Measurements from ENCODE around the gene LY9. TPM values are rescaled to one million over a fixed set of nuclear protein-coding genes. Genes with fewer than 3 reads are reported as not detected.
"Not testable (repeated sequence)": the region's sequence is repeated elsewhere in the genome, so short reads cannot be mapped to it uniquely, and the experiment has no call there.

Gene LY9
- total and polyA plus RNA-seq, 8 donors, result 0.29 to 2.5 (median 0.50) TPM

- intact Hi-C loops (cut with DNase I), result no loop called here
- peaks cover 0 to 11% of the 10 kb centered on the region in 2 donors for H3K4me1 ChIP-seq
Observed at GRCh38 chr1:160778976-160779375, 17.0 kb upstream of the LY9 start.

GRCh38 chr1:160779626-160780397, 16.2 kb upstream of the LY9 start:
- intact Hi-C loops (cut with DNase I), result no loop called here
- H3K27me3 ChIP-seq, result no peaks in the 10 kb centered on the region
- no peaks in the 10 kb centered on the region for H3K9me3 ChIP-seq
- H3K27ac ChIP-seq, result no peak overlapping the region
- no peaks in the 10 kb centered on the region for H3K36me3 ChIP-seq
- no peak overlapping the region for H3K4me3 ChIP-seq
- ATAC-seq (no peak), DNase-seq (no peak)
- TF ChIP-seq CTCF (IDR thresholded peaks at IDR 0.05), result peak; percentile 21 to 30
- peaks cover 0 to 11% of the 10 kb centered on the region in 2 donors for H3K4me1 ChIP-seq

More at GRCh38 chr1:160778976-160779375, 17.0 kb upstream of the LY9 start:
- no peak for DNase-seq
- no peak for ATAC-seq
- Histone ChIP-seq H3K9me3 (no peaks in the 10 kb centered on the region), H3K36me3 (no peaks in the 10 kb centered on the region), H3K4me3 (no peak overlapping the region), H3K27me3 (no peaks in the 10 kb centered on the region), H3K27ac (no peak overlapping the region)
- TF ChIP-seq CTCF (IDR thresholded peaks at IDR 0.05), result no peak

GRCh38 chr1:160780398-160780755, 15.6 kb upstream of the LY9 start:
- DNase-seq, result peak in 1 of 4 donors; percentile 28
- intact Hi-C loops (cut with DNase I), result no loop called here
- no peak for TF ChIP-seq CTCF (IDR thresholded peaks at IDR 0.05)
- Histone ChIP-seq H3K27ac (no peak overlapping the region), H3K36me3 (no peaks in the 10 kb centered on the region), H3K4me1 (peaks cover 0 to 11% of the 10 kb centered on the region in 2 donors), H3K9me3 (no peaks in the 10 kb centered on the region), H3K27me3 (no peaks in the 10 kb centered on the region), H3K4me3 (no peak overlapping the region)
- peak; percentile 35 for ATAC-seq

- Histone ChIP-seq H3K9me3 (no peaks in the 10 kb centered on the region), H3K4me1 (peaks cover 0 to 11% of the 10 kb centered on the region in 2 donors), H3K27me3 (no peaks in the 10 kb centered on the region), H3K4me3 (no peak overlapping the region), H3K27ac (peak overlapping the region; percentile 55 to 65), H3K36me3 (no peaks in the 10 kb centered on the region)
- peak; percentile 88 for ATAC-seq
- DNase-seq, result peak in 3 of 4 donors; percentile 47 to 86 (median 53)
- no peak for TF ChIP-seq CTCF (IDR thresholded peaks at IDR 0.05)
- intact Hi-C loops (cut with DNase I), result no loop called here
Observed at GRCh38 chr1:160781186-160781766, 14.7 kb upstream of the LY9 start.

- H3K27me3 ChIP-seq, result no peaks in the 10 kb centered on the region
- no peak overlapping the region for H3K4me3 ChIP-seq
- no peak for TF ChIP-seq CTCF (IDR thresholded peaks at IDR 0.05)
- no peaks in the 10 kb centered on the region for H3K36me3 ChIP-seq
- peak overlapping the region; percentile 53 to 65 for H3K27ac ChIP-seq
- intact Hi-C loops (cut with DNase I), result no loop called here
- peaks cover 0 to 11% of the 10 kb centered on the region in 2 donors for H3K4me1 ChIP-seq
- ATAC-seq (peak; percentile 21), DNase-seq (no peak)
- no peaks in the 10 kb centered on the region for H3K9me3 ChIP-seq
Observed at GRCh38 chr1:160781914-160782689, 13.9 kb upstream of the LY9 start.

- intact Hi-C loops (cut with DNase I); H3K9me3 ChIP-seq; H3K27ac ChIP-seq; H3K27me3 ChIP-seq; H3K4me3 ChIP-seq; DNase-seq; ATAC-seq; H3K36me3 ChIP-seq: not testable (repeated sequence)
- H3K4me1 ChIP-seq, result peaks cover 0 to 11% of the 10 kb centered on the region in 2 donors
Observed at GRCh38 chr1:160782988-160783765, 12.8 kb upstream of the LY9 start.

Data from left lung (tissue), 10 donors.